Measurements from ENCODE around the gene GNB1.

The GNB1 gene

GRCh38 chr1:1922702-1922955 lies 31.7 kb upstream of the GNB1 start:
- DNase-seq = no peak

GRCh38 chr1:1921901-1922701 lies 31.2 kb upstream of the GNB1 start:
- no peak for DNase-seq

- no peak for DNase-seq
These were observed 30.6 kb upstream of the GNB1 start for GRCh38 chr1:1921459-1921862.

GRCh38 chr1:1920608-1921458 lies 29.9 kb upstream of the GNB1 start:
- no peak for DNase-seq

DNA sequence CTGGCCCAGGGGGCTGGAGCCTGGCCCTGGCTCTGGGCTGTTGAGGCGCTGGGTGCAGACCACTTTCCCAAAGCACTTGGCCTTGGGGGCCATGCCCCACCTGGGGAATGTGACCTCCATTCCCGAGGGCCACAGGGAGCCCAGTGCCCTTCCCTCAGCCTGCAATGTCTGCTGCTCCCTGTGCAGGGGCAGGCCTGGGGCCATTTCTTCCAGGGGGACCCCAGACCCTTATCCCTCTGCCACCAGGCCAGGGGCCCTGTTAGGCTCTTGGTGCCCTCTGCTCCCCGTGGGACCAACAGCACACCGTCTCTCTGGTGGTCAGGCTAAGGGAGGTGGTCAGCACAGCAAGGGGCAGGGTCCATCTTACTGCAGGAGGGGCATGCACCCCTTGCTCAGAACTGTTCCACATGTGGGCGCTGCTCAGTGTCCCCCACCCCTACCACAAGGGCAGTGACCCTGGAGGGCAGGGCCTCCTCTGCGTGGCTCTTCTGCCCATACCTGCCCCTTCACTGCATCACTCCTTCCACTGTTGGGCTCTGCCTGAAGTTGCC lies 29.2 kb upstream of the GNB1 start:
- DNase-seq = no peak

DNA sequence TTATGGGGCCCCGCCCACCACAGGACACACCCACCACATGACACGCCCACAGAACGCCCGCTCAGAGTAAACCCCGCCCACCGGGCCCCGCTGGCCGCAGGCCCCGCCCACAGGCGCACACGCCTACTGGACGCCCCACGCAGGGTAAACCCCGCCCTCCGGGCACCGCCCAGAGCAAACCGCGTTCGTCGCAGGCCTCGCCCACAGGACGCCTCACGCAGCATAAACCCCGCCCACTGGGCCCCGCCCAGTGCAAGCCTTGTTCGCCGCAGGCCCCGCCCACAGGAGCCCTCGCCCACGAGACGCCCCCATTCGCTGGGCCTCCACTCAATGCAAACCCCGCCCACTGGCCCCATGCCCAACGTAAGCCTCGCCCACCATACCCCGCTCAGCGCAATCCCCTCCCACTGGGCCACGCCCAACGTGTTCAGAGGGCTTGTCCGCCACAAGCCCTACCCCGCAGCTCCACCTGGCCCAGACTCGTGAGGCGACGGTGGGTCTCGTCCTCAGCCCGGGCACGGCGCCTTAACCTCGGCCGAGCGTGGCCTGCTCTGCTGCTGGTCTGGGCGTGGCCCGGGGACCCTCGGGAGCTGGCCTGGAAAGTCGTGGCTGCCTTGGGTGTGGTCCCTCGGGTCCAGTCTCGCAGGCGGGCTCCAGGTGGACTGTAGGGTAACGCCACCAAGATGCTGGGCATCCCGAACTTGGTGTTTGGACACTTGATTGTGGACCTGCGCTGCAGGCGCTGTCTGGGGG lies 28.6 kb upstream of the GNB1 start:
- peak; percentile 88 for DNase-seq

DNA sequence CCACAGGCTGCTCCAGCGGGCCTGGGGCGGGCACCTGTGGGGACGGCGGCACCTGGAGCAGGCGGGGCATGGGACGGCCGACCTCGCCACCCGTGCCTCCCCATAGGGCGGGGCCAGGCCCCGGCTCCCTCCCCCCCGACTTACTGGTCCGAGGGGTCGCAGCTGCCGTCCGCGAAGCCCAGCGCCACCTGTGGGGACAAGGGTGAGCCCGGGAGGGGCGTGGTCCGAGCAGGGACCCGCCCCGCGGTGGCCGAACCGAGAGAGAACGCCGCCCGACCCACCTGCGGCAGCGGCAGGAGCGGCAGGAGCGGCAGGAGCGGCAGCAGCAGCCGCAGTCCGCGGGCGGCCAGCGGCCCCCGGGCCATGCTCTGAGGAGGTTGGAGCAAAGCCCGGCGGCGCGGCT lies 28.0 kb upstream of the GNB1 start, which contains the start of gene TMEM52:
Gene TMEM52 (minus strand): TSS at position 379 of the 403 bp plus-strand sequence. CDS start 14 bp downstream, at position 365.
- DNase-seq = no peak

DNA sequence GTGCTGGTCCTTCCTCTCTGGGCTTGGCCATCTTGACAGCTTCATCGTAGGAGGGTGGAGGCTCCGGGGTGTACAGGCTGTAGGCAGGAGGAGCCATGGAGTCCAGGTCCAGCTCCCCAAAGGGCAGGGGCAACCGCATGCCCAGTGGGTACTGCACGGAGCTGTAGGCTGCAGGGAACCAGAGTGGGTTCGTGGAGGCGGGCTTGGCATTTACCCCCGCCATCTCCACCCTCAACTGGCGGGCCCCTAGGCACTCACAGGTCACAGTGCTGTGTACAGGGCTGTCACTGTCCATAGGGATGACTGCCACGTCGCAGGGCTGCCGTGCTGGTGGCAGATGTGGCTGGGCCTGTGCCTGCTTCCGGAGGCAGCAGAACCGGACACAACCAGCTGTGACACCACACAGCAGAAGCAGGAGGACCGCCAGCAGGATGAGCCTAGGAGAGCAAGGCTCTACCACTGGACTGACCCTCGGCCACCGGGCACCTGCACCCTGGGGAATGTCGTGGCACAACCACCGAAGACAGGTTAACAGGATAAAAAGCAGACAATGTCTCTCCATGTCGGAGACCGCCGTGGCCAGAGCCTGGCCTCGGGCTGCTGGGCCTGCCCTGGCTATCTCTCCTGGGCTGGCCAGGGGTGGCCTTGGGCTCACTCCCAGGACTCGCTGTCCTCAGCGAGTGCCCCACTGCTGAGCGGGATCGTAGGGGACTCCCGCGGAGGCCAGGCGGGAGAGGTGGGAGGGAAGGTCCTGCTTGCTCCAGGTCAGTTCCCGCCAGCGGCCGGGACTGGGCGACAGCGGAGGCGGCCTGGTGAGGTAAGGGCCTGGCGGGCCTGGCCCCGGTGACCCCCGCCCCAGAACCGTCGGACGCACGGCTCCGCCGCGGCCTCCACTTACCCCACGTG lies 27.4 kb upstream of the GNB1 start:
- DNase-seq = no peak

GRCh38 chr1:1917304-1917976 lies 26.6 kb upstream of the GNB1 start:
- no peak for DNase-seq

- no peak for DNase-seq
These were observed 26.0 kb upstream of the GNB1 start for GRCh38 chr1:1916851-1917251.

DNA sequence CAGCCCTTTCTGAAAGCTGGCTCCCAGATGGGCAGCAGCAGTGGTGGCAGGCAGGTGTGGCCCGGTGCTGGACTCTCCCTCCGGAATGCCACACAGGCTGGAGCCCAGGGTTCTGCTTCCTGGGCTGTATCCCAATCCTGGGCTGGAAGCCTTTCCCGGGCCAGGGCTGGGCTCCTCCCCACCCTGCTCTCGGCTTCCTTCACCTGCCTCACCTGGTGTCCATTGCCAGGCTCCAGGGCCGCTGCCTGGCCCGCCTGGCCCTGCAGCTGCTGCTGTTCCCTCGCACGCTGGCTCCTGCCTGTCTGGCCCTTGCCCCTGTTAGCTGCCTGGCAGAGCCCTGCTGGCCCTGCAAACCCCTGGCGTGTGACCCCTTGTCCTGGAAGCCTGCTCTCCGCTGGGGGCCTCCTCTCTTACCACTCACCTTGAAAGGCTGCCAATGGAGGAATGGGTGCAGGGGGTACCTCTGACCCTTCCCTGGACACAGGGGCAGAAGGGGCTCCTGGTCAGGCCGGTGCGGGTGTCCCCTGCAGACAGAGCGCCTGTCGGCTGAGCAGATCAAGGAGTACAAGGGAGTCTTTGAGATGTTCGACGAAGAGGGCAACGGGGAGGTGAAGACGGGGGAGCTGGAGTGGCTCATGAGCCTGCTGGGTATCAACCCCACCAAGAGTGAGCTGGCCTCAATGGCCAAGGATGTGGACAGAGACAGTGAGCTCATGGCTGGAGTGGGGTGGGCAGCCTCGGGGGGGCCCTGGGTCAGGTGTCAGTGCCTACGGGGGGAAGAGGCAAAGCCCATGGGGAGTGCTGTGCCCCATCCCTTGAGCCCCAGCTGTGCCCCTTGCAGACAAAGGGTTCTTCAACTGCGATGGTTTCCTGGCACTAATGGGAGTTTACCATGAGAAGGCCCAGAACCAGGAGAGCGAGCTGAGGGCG lies 25.3 kb upstream of the GNB1 start:
- DNase-seq = no peak

DNA sequence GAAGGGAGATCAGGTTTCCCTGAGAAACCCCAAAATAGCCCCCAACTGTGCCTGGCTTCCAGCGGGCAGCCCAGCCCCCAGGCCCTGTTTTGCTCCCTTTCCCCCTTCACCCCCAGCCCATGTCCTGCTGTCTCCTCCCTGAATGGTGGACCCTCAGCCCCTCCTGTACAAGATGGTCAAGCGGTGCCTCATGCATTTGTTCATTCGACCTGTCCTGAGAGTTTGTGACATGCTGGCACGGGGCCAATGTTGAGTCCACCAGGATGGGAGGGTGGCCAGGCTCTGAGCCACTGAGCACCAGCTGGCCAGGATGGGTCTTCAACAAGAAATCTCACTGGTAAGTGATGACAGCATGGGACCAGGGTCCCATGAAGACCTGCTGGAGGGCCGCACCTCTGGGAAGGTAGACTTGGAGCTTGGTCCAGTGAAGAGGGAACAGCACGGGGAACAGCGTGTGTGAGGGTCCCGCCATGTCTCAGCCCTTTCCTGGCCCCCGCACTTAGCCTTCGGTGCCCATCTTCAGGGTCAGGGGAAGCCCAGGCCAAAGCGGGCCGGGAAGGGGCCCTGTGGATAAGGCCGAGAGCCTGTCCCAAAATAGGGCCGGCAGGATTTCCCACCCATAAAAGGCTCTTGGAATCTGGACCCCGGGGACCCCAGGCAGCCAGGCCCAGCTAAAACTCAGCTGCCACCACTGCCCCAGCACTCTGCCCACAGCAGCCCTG lies 24.2 kb upstream of the GNB1 start, which contains the start of gene CALML6:
Gene CALML6 (plus strand): TSS at position 290 of the 722 bp plus-strand sequence. CDS start 21 bp downstream, at position 311.
- no peak for DNase-seq

DNA sequence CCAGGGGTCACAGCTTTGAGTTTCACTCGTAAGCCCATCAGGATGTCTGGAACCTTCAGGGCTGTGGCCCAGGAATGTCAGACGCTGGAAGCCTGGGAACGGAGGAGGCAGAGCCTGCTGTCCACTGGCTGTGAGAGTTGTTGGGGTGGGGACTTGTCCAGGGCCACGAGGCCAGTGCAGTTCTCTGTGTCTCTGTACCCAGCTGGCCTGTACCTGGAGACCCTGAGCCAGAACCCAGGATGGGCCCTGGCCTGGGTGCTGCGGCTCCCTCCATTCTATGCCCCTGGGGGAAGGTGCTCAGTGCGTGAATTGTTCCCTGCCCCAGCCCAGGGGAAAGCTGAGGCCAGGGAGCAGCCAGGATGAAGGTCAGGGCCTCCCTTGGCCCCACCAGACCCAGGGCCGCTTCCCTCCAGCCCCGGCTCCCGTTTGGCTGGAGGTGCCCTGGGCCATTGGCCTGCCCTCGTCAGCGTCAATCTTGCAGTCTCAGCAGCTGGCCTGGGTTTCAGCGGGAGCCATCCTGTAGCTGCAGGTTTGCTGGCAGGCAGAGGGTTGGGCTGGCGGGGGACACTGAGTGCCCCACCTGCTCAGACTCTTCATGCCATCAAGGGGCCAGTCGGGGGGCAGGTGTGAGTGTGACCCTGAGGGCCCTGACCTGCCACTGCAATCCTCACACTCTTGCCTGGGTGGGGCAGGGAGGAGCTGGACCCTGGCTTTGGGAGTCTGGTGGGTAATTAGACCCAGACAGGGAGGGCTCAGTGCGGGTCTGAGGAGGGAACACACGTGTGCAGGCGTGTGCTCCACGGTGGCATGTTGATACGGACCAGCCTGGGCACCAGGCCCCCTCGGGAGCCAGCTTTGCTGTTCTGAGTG lies 23.4 kb upstream of the GNB1 start:
- DNase-seq = no peak

GRCh38 chr1:1911350-1912041 lies 20.6 kb upstream of the GNB1 start:
- DNase-seq = no peak

GRCh38 chr1:1910651-1911331 lies 19.9 kb upstream of the GNB1 start:
- DNase-seq = no peak

- DNase-seq = no peak
These were observed 19.2 kb upstream of the GNB1 start for GRCh38 chr1:1910033-1910465.

DNA sequence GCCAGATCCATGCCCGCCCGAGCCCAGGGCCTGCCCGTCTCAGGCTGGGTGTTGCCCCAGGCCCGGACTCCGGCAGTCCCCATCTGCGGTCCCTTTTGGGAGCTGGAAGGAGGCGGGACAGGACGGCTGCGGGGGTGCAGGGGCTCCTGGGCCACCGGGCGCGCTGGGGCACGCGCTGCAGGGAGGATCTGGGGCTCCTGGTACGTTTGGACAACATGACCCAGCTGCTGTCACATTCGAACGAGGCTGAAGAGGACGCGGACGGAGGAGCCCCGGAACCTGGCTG lies 17.6 kb upstream of the GNB1 start:
- DNase-seq = no peak

All from NCI-H748 treated with DMSO at 0.1 percent for 48 hours (cell line).